ENCODE measurements around the gene ABCA13.

- TF ChIP-seq EZH2phosphoT487 (IDR thresholded peaks at IDR 0.05; ENCODE audit: insufficient read depth, low read depth) (no peak), EZH2 (IDR thresholded peaks at IDR 0.05; ENCODE audit: insufficient read depth, poor library complexity, severe bottlenecking) (no peak)
Observed at GRCh38 chr7:48505051-48505450, 333.8 kb downstream of the ABCA13 start.

Measured in GM23248 (cell line).